T-cell (primary cell): ENCODE results near the gene GNG7. TPM values are rescaled to one million over a fixed set of nuclear protein-coding genes. Genes with fewer than 3 reads are reported as not detected.
"Not testable (repeated sequence)": the region's sequence is repeated elsewhere in the genome, so short reads cannot be mapped to it uniquely, and the experiment has no call there.

Experiments
- ATAC-seq, 4 experiments: fragments of 200-7000 bp in 3 of 4; fragments of 150-1000 bp in 1 of 4; cut with Tn5 transposase; replicated peaks in 1 of 4; 1 replicate in 3 of 4; 2 replicates in 1 of 4; pipeline ENCODE4 v1.10.0; 2021; ENCODE audit warnings: moderate library complexity in 3 of 4, mild to moderate bottlenecking in 2 of 4, moderate number of reproducible peaks in 1 of 4
- CTCF ChIA-PET, 2 donors: fragments of 300-600 bp; sonication (Branson Sonifier 250); formaldehyde crosslinking; loops; one replicate each; lab custom pipeline; 2022; ENCODE audit warnings: antibody characterized with exemption in 2 of 2; lab: Charles Lee
- POLR2A ChIA-PET, 2 donors: fragments of 300-600 bp; sonication (Branson Sonifier 250); formaldehyde crosslinking; loops; one replicate each; lab custom pipeline; 2022; ENCODE audit warnings: antibody characterized with exemption in 2 of 2; lab: Charles Lee
- DNase-seq, 35 experiments: peaks; one replicate each; pipeline versions ENCODE4 v3.0.0 to v3.0.0-alpha.2; 2013 to 2023
- H3K27ac ChIP-seq: one replicate; pipeline ENCODE4 v1.5.1; 2013; ENCODE audit warnings: low read length
- H3K27me3 ChIP-seq, 2 experiments: replicated peaks in 1 of 2; 1 replicate in 1 of 2; 2 replicates in 1 of 2; pipeline versions ENCODE4 v1.6.1 to v1.7.0; 2013; ENCODE audit warnings: low read length in 1 of 2, mixed read lengths in 1 of 2; ENCODE audit not compliant: control insufficient read depth in 2 of 2, insufficient read depth in 2 of 2; ENCODE audit errors: extremely low read depth in 1 of 2
- H3K36me3 ChIP-seq, 2 donors: 1 replicate in 1 of 2; 2 replicates in 1 of 2; pipeline versions ENCODE4 v1.6.1 to v1.7.0; 2013; ENCODE audit warnings: low read length in 1 of 2; ENCODE audit not compliant: control insufficient read depth in 2 of 2, insufficient read depth in 1 of 2; ENCODE audit errors: extremely low read depth in 1 of 2
- H3K4me1 ChIP-seq, 2 experiments: 1 replicate in 1 of 2; 2 replicates in 1 of 2; pipeline versions ENCODE4 v1.6.1 to v1.7.0; 2013; ENCODE audit warnings: low read length in 2 of 2, mixed read lengths in 1 of 2; ENCODE audit not compliant: insufficient read depth in 2 of 2, control insufficient read depth in 1 of 2; ENCODE audit errors: extremely low read depth in 1 of 2
- H3K4me3 ChIP-seq, 2 donors: 1 replicate in 1 of 2; 2 replicates in 1 of 2; pipeline versions ENCODE4 v1.5.1 to v1.7.0; 2013; ENCODE audit warnings: mild to moderate bottlenecking in 2 of 2, low read length in 1 of 2, moderate library complexity in 1 of 2; ENCODE audit not compliant: control insufficient read depth in 1 of 2; ENCODE audit errors: extremely low read depth in 1 of 2
- H3K9me3 ChIP-seq: 2 replicates; pipeline ENCODE4 v1.7.0; 2013
- H3K27ac Mint-ChIP-seq, 2 donors: one replicate each; pipeline ENCODE4 v1.8.0; 2020 to 2021; ENCODE audit warnings: mild to moderate bottlenecking in 2 of 2, mixed read lengths in 2 of 2
- H3K27me3 Mint-ChIP-seq, 2 donors: one replicate each; pipeline ENCODE4 v1.8.0; 2021 to 2022; ENCODE audit warnings: mixed read lengths in 2 of 2
- H3K36me3 Mint-ChIP-seq: one replicate; pipeline ENCODE4 v1.8.0; 2021; ENCODE audit warnings: mixed read lengths
- H3K4me1 Mint-ChIP-seq, 3 donors: one replicate each; pipeline ENCODE4 v1.8.0; 2020 to 2022; ENCODE audit warnings: mixed read lengths in 3 of 3, mild to moderate bottlenecking in 1 of 3
- H3K4me3 Mint-ChIP-seq, 3 donors: one replicate each; pipeline ENCODE4 v1.8.0; 2020 to 2022; ENCODE audit warnings: mild to moderate bottlenecking in 3 of 3, mixed read lengths in 3 of 3, moderate library complexity in 3 of 3
- H3K9me3 Mint-ChIP-seq, 3 donors: one replicate each; pipeline ENCODE4 v1.8.0; 2020 to 2022; ENCODE audit warnings: mixed read lengths in 3 of 3
- WGBS: methylation state at CpG from one replicate; pipeline ENCODE4 v1.1.5; 2013; ENCODE audit warnings: missing lambda C conversion rate; ENCODE audit not compliant: insufficient coverage; 5-methylcytosine and 5-hydroxymethylcytosine counted together
- total RNA-seq, 35 experiments: library from RNA in 6 of 35; stranded (reverse) in 6 of 35; fragments of 120-200 nt in 1 of 35; gene quantifications; one replicate each; pipeline versions ENCODE4 v1.2.1 to v1.2.4 and lab custom pipeline; 2013 to 2026

The GNG7 gene
- total RNA-seq, 5 donors from 2014 or later (not counting 1 experiment from before 2014, with no cell fraction given) = 4.5 to 7.2 (median 5.7) TPM

DNA sequence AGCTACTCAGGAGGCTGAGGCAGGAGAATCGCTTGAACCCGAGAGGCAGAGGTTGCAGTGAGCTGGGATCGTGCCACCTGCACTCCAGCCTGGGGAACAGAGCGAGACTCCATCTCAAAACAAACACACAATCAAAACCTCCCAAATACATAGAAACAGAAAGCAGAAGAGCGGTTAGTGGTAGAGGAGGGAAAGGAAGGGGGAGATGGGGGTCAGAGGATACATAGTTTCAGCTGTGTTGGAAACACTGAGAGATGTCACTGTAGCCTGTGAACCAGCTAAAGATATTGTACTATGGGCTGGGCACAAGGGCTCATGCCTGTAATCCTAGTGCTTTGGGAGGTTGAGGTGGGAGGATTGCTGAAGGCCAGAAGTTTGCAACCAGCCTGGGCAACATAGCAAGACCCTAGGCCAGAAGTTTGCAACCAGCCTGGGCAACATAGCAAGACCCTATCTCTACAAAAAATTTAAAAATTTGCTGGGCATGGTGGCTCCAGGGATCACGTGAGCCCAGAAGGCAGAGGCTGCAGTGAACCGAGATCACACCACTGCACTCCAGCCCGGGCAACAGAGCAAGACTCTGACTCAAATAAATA lies 49.9 kb downstream of the GNG7 start:
- Mint-ChIP-seq H3K4me1 (no peaks in the 10 kb centered on the region), H3K27me3 (no peaks in the 10 kb centered on the region), H3K36me3 (no peaks in the 10 kb centered on the region), H3K27ac (no peak overlapping the region), H3K9me3 (no peaks in the 10 kb centered on the region), H3K4me3 (no peak overlapping the region)
- Histone ChIP-seq H3K4me1 (no peaks in the 10 kb centered on the region), H3K4me3 (no peak overlapping the region), H3K27me3 (peaks cover 0 to 24% of the 10 kb centered on the region in 2 experiments), H3K27ac (no peak overlapping the region), H3K9me3 (no peaks in the 10 kb centered on the region), H3K36me3 (no peaks in the 10 kb centered on the region)
- DNase-seq (no peak), ATAC-seq (no peak)
- CTCF ChIA-PET = no interaction called here
- WGBS = 100% methylated on average over 1 of the region's 8 CpGs
- POLR2A ChIA-PET = no interaction called here

GRCh38 chr19:2651002-2651733 lies 51.3 kb downstream of the GNG7 start:
- H3K4me3 ChIP-seq, H3K27ac ChIP-seq, H3K27me3 Mint-ChIP-seq, POLR2A ChIA-PET, ATAC-seq, H3K4me1 ChIP-seq, H3K4me1 Mint-ChIP-seq, H3K4me3 Mint-ChIP-seq, H3K36me3 ChIP-seq, H3K9me3 Mint-ChIP-seq, DNase-seq, H3K9me3 ChIP-seq, H3K36me3 Mint-ChIP-seq, H3K27ac Mint-ChIP-seq: not testable (repeated sequence)
- WGBS = 79% methylated on average over 4 of the region's 7 CpGs
- CTCF ChIA-PET = interaction anchor here in 1 of 2 donors (0.6 kb wide), 1 partner anchor 290 kb away, joined by 6 read pairs; no protein-coding TSS in a partner anchor
- H3K27me3 ChIP-seq = peaks cover 0 to 24% of the 10 kb centered on the region in 2 experiments

DNA sequence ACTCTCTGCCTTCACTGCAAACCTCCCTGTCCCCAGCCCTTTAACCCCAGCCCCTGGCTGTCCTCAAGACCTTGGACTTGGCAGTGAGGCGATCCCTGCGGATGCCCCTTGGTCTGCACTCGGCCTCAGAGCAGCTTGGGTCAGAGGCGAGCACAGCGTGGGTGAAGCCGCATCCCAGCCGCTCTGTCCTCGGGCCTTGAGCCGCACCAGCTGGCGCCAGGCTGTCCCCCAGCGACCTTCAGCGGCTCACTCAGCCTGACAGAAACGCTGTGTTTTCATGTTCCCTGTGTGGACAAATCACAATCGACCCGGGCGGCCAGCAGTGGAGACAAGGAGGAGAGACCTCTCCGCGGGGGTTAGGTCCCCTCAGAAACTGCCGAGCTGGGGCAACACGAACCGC lies 52.0 kb downstream of the GNG7 start:
- Mint-ChIP-seq H3K9me3 (no peaks in the 10 kb centered on the region), H3K27ac (no peak overlapping the region), H3K27me3 (no peaks in the 10 kb centered on the region), H3K4me3 (no peak overlapping the region), H3K4me1 (no peaks in the 10 kb centered on the region), H3K36me3 (no peaks in the 10 kb centered on the region)
- no peak for ATAC-seq
- no peak for DNase-seq
- no peaks in the 10 kb centered on the region for H3K36me3 ChIP-seq
- no peak overlapping the region for H3K4me3 ChIP-seq
- H3K4me1 ChIP-seq = no peaks in the 10 kb centered on the region
- H3K27ac ChIP-seq = no peak overlapping the region
- peaks cover 0 to 29% of the 10 kb centered on the region in 2 experiments for H3K27me3 ChIP-seq
- WGBS = 91% methylated on average over 21 of the region's 21 CpGs
- POLR2A ChIA-PET = no interaction called here
- CTCF ChIA-PET = interaction anchor here (0.6 kb wide), 2 partner anchors 22 to 290 kb away, joined by 3 to 6 read pairs; no protein-coding TSS in a partner anchor
- H3K9me3 ChIP-seq = no peaks in the 10 kb centered on the region

DNA sequence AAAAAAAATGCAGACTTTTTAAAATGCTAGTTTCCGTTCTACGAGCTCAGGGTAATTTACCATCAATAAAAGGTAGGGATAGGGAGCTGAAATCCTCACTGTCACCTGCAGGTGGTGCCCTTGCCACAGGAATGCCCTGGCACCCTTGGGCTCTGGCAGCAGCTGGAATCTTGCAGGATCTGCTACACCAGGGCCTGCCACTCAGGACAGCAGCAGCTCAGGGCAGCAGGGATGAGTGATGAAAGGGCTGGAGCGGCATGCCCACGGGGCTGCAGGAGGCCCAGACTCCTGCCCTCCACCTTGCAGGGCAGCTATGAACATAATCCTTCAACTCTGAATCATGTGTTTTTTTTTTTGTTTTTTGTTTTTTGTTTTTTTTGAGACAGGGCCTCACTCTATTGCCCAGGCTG lies 54.0 kb downstream of the GNG7 start:
- no peaks in the 10 kb centered on the region for H3K36me3 Mint-ChIP-seq
- peaks cover 0 to 18% of the 10 kb centered on the region in 2 experiments for H3K27me3 ChIP-seq
- H3K4me1 ChIP-seq = no peaks in the 10 kb centered on the region
- 46% methylated on average over 3 of the region's 4 CpGs for WGBS
- no peaks in the 10 kb centered on the region for H3K36me3 ChIP-seq
- DNase-seq (peak; percentile 37 to 85 (median 69)), ATAC-seq (peak; percentile 77 to 92 (median 87))
- H3K4me3 ChIP-seq = no peak overlapping the region
- H3K9me3 Mint-ChIP-seq = no peaks in the 10 kb centered on the region
- ChIA-PET CTCF (interaction anchor here (0.5 to 1.7 kb wide), 25 partner anchors 10 to 302 kb away, joined by 3 to 17 read pairs (median 4); partner anchors contain the start of genes SGTA (in 1 of the 2), THOP1 (in 1 of the 2) and ZNF57 (in 1 of the 2)), POLR2A (interaction anchor here (0.6 to 0.7 kb wide), 3 partner anchors 17 to 465 kb away, joined by 4 to 12 read pairs (median 6); no protein-coding TSS in a partner anchor)
- no peak overlapping the region for H3K4me3 Mint-ChIP-seq
- no peaks in the 10 kb centered on the region for H3K27me3 Mint-ChIP-seq
- H3K27ac ChIP-seq = no peak overlapping the region
- H3K4me1 Mint-ChIP-seq = no peaks in the 10 kb centered on the region
- no peak overlapping the region for H3K27ac Mint-ChIP-seq
- no peaks in the 10 kb centered on the region for H3K9me3 ChIP-seq

DNA sequence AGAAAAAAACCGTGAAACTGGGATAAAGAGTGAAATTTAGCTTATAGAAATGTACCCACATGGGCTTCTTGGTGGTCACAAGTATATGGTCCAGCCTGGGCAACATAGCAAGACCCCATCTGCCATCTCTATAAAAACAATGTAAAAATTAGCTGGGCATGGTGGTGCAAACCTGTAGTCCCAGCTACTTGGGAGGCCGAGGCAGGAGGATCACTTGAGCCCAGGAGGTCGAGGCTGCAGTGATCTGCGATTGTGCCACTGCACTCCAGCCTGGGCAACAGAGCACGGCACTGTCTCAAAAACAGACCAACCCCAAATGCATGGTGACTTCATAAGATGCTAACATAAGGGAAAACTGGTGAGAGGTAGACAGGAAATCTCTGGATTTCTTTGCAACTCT lies 54.4 kb downstream of the GNG7 start:
- no peak overlapping the region for H3K4me3 ChIP-seq
- ATAC-seq (peak in 2 of 4 experiments; percentile 12 to 45), DNase-seq (no peak)
- Mint-ChIP-seq H3K27ac (no peak overlapping the region), H3K36me3 (no peaks in the 10 kb centered on the region), H3K9me3 (no peaks in the 10 kb centered on the region), H3K27me3 (no peaks in the 10 kb centered on the region), H3K4me1 (no peaks in the 10 kb centered on the region), H3K4me3 (no peak overlapping the region)
- H3K27ac ChIP-seq = no peak overlapping the region
- ChIA-PET POLR2A (interaction anchor here (0.6 to 0.7 kb wide), 4 partner anchors 17 to 466 kb away, joined by 4 to 12 read pairs (median 6); no protein-coding TSS in a partner anchor), CTCF (interaction anchor here (0.5 to 1.7 kb wide), 23 partner anchors 11 to 302 kb away, joined by 3 to 17 read pairs (median 4); partner anchors contain the start of genes SGTA (in 1 of the 2), THOP1 (in 1 of the 2) and ZNF57 (in 1 of the 2))
- H3K36me3 ChIP-seq = no peaks in the 10 kb centered on the region
- no peaks in the 10 kb centered on the region for H3K4me1 ChIP-seq
- WGBS = no CpG with 5 or more reads among the region's 5 CpGs
- no peaks in the 10 kb centered on the region for H3K9me3 ChIP-seq
- H3K27me3 ChIP-seq = peaks cover 0 to 16% of the 10 kb centered on the region in 2 experiments

DNA sequence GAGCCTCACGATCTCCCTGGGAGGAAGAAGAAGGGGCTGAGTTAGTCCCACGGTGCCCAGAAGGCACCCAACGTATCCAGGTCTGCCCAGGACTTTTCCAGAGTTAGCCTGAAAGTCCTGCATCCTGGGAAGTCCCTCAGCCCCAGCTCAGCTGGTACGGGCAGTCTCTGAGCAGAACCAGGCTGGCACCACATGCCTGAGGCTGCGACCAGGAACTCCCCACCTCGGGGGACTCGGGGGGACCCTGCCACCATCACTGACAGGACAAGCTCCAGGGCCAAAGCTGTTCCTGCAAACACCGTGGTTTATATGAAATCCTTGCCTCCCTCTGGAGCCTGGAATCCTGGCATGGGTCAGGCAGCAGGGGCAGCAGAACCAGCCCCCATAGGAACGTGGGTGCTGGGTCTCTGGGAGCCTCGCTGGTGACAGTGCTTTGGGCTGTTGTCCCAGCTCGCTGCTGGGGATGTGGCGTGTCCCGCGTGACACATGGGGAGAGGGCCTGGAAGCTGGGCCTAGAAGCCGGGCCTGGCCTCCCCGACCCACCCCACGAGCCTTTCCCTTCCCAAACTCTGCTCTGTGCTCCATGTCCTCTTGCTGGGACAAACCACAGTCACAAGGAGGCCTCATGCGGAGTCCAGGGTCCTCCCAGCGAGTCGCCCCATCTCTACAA lies 55.5 kb downstream of the GNG7 start:
- ChIA-PET CTCF (interaction anchor here in 1 of 2 donors (0.6 kb wide), 1 partner anchor 203 kb away, joined by 3 read pairs; no protein-coding TSS in a partner anchor), POLR2A (interaction anchor here in 1 of 2 donors (0.7 kb wide), 1 partner anchor 440 kb away, joined by 5 read pairs; no protein-coding TSS in a partner anchor)
- no peak for DNase-seq
- no peaks in the 10 kb centered on the region for H3K27me3 Mint-ChIP-seq
- H3K9me3 ChIP-seq = no peaks in the 10 kb centered on the region
- H3K36me3 ChIP-seq = no peaks in the 10 kb centered on the region
- H3K36me3 Mint-ChIP-seq = no peaks in the 10 kb centered on the region
- WGBS = 80% methylated on average over 17 of the region's 20 CpGs
- no peak overlapping the region for H3K27ac Mint-ChIP-seq
- H3K4me3 ChIP-seq = no peak overlapping the region
- no peaks in the 10 kb centered on the region for H3K4me1 Mint-ChIP-seq
- no peak for ATAC-seq
- H3K4me1 ChIP-seq = no peaks in the 10 kb centered on the region
- H3K4me3 Mint-ChIP-seq = no peak overlapping the region
- H3K9me3 Mint-ChIP-seq = no peaks in the 10 kb centered on the region
- H3K27ac ChIP-seq = no peak overlapping the region
- peaks cover 0 to 13% of the 10 kb centered on the region in 2 experiments for H3K27me3 ChIP-seq
